ENCODE data around the gene ZNRD2. TPM values are rescaled to one million over a fixed set of nuclear protein-coding genes. Genes with fewer than 3 reads are reported as not detected.

Gene ZNRD2
- total and polyA plus RNA-seq, 8 donors = 21.7 to 55.7 (median 50.0) TPM

GRCh38 chr11:65611758-65612603 is 41.7 kb downstream of the ZNRD2 start:
- no peaks in the 10 kb centered on the region for H3K27me3 ChIP-seq
- intact Hi-C loops (cut with DNase I) = no loop called here
- peak overlapping the region; percentile 84 to 89 for H3K27ac ChIP-seq
- peaks cover 47 to 72% of the 10 kb centered on the region in 2 donors for H3K4me1 ChIP-seq
- no peak for ATAC-seq
- no peak for TF ChIP-seq CTCF (IDR thresholded peaks at IDR 0.05)
- H3K4me3 ChIP-seq = peak overlapping the region; percentile 68 to 72
- H3K9me3 ChIP-seq = no peaks in the 10 kb centered on the region
- peaks cover 0 to 34% of the 10 kb centered on the region in 2 donors for H3K36me3 ChIP-seq
- DNase-seq = no peak

GRCh38 chr11:65612691-65613090 is 42.4 kb downstream of the ZNRD2 start:
- DNase-seq (no peak), ATAC-seq (no peak)
- H3K9me3 ChIP-seq = no peaks in the 10 kb centered on the region
- TF ChIP-seq CTCF (IDR thresholded peaks at IDR 0.05) = no peak
- intact Hi-C loops (cut with DNase I) = no loop called here
- H3K27ac ChIP-seq = peak overlapping the region; percentile 84 to 89
- H3K27me3 ChIP-seq = no peaks in the 10 kb centered on the region
- peak overlapping the region; percentile 68 to 72 for H3K4me3 ChIP-seq
- peaks cover 0 to 34% of the 10 kb centered on the region in 2 donors for H3K36me3 ChIP-seq
- peaks cover 47 to 74% of the 10 kb centered on the region in 2 donors for H3K4me1 ChIP-seq

DNA sequence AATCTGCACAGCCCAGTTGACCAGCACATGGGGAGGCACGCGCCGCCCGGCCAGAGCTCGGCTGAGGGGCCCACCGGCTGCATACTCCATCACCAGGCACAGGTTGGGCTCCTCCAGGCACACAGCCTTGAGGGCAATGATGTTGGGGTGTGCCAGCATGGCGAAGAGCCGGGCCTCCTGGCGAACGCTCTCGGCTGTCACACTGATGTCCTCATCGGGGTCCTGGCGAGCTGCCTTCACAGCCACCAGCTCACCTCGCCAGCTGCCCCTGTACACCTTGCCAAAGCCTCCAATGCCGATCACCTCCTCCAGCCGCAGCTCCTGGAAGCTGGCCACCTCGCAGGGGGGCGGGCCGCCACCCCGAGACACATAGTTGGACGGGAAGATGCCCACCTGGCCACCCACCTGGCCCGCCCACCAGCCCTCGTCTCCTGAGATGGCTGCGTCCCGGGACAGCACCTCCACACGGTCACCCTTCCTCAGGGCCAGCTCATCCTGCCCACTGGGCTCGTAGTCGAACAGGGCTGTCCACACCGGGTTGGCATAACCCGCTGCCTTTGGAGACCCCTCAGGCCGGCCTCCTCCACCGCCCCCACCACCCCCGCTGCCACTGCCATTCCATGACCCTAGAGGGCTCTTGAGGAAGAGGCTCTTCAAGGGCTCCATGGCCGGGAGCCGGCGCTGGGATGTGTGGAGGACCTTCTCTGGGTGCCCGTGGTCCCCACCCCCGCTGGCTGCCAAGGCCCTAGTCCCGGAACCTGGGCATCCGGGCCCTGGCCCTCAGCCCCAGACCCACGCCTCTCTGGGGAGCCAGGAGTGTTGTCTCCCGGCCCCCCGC is 43.0 kb downstream of the ZNRD2 start:
- Histone ChIP-seq H3K9me3 (no peaks in the 10 kb centered on the region), H3K27ac (peak overlapping the region; percentile 84 to 89), H3K4me1 (peaks cover 46 to 72% of the 10 kb centered on the region in 2 donors), H3K36me3 (peaks cover 0 to 34% of the 10 kb centered on the region in 2 donors), H3K27me3 (no peaks in the 10 kb centered on the region), H3K4me3 (peak overlapping the region; percentile 68 to 72)
- DNase-seq (peak in 1 of 4 donors; percentile 85), ATAC-seq (peak; percentile 0)
- TF ChIP-seq CTCF (IDR thresholded peaks at IDR 0.05) = no peak
- intact Hi-C loops (cut with DNase I) = no loop called here

DNA sequence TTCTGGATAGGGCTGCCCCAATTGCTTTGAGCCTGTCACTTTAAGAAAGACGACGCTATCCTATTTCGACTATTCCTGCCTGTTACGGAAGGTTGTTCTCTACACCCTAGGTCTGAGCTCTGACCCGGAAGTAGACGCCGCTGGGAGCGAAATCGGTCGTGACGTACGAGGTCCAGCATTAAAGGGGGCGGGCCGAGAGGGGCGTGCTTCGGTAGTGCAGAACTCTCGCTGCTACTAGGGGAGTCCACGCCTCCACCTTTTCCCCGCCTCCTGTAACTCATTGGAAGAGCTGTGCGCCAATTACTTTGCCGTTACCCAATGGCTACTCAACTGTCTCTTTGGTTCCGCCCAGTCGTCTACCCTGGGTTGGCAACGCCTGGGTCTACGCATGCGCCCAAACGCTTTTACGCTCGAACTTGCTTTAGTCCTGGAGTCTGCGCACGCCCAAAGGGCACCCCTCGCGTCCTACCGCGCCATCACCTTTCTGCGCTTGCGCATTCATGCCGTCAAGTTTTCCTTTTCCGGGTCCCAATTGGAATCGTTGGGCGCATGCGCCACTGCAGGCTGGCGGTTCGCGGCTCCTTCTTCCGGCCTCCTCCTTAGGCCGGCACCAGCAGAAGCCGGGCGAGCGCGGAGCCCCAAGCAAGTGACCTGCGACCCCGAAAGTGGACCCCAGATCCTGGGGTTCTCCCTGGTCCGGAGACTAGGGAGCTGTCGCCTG is 45.1 kb downstream of the ZNRD2 start, which contains the start of gene PCNX3:
TSS of gene PCNX3 (plus strand) at position 548 of the 721 bp plus-strand sequence. CDS start 536 bp downstream, outside the sequence.
- H3K4me1 ChIP-seq = peaks cover 37 to 51% of the 10 kb centered on the region in 2 donors
- no peaks in the 10 kb centered on the region for H3K9me3 ChIP-seq
- ATAC-seq (peak; percentile 84), DNase-seq (peak; percentile 98 to 100 (median 100))
- peak within 1 kb of the TSS; percentile 84 to 89 for H3K27ac ChIP-seq
- H3K36me3 ChIP-seq = peaks cover 0 to 37% of the 10 kb centered on the region in 2 donors
- intact Hi-C loops (cut with DNase I) = no loop called here
- no peak for TF ChIP-seq CTCF (IDR thresholded peaks at IDR 0.05)
- H3K4me3 ChIP-seq = peak within 1 kb of the TSS; percentile 72 to 100
- H3K27me3 ChIP-seq = no peaks in the 10 kb centered on the region
